GM12892 (cell line): ENCODE data around the gene PIGC.

Experiments
- POLR2A ChIP-seq: IDR thresholded peaks from 2 replicates; pipeline ENCODE4 v1.6.1; 2011; ENCODE audit warnings: low read depth, low read length, control low read depth
- POLR2AphosphoS5 ChIP-seq: IDR thresholded peaks from 2 replicates; pipeline ENCODE4 v1.6.1; 2011; ENCODE audit warnings: low read depth, low read length, control low read depth
- TAF1 ChIP-seq: IDR thresholded peaks from 2 replicates; pipeline ENCODE4 v1.6.1; 2011; ENCODE audit warnings: low read depth, mild to moderate bottlenecking, control low read depth, low read length, borderline replicate concordance

GRCh38 chr1:172397633-172398032, 46.2 kb downstream of the PIGC start:
- TF ChIP-seq POLR2A = no peak
- no peak for TF ChIP-seq POLR2AphosphoS5
- TF ChIP-seq TAF1 = no peak
